ENCODE data around the gene USP53.

USP53 gene

GRCh38 chr4:119189638-119190037 lies 22.9 kb upstream of the USP53 start:
- DNase-seq (ENCODE audit: low read depth) = peak; percentile 49
- TF ChIP-seq, protein P1, sequence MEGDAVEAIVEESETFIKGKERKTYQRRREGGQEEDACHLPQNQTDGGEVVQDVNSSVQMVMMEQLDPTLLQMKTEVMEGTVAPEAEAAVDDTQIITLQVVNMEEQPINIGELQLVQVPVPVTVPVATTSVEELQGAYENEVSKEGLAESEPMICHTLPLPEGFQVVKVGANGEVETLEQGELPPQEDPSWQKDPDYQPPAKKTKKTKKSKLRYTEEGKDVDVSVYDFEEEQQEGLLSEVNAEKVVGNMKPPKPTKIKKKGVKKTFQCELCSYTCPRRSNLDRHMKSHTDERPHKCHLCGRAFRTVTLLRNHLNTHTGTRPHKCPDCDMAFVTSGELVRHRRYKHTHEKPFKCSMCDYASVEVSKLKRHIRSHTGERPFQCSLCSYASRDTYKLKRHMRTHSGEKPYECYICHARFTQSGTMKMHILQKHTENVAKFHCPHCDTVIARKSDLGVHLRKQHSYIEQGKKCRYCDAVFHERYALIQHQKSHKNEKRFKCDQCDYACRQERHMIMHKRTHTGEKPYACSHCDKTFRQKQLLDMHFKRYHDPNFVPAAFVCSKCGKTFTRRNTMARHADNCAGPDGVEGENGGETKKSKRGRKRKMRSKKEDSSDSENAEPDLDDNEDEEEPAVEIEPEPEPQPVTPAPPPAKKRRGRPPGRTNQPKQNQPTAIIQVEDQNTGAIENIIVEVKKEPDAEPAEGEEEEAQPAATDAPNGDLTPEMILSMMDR (IDR thresholded peaks at IDR 0.05; ENCODE audit: low read length, missing control alignments) = no peak
- no peak overlapping the region for H3K4me3 ChIP-seq (replicated peaks; ENCODE audit: low read depth, low read length)

GRCh38 chr4:119190354-119190753 lies 22.2 kb upstream of the USP53 start:
- no peak overlapping the region for H3K4me3 ChIP-seq (replicated peaks; ENCODE audit: low read depth, low read length)
- DNase-seq (ENCODE audit: low read depth) = no peak
- TF ChIP-seq, protein P1 (IDR thresholded peaks at IDR 0.05; ENCODE audit: low read length, missing control alignments) = no peak

- DNase-seq (ENCODE audit: low read depth) = no peak
- no peak overlapping the region for H3K4me3 ChIP-seq (replicated peaks; ENCODE audit: low read depth, low read length)
- TF ChIP-seq, protein P1 (IDR thresholded peaks at IDR 0.05; ENCODE audit: low read length, missing control alignments) = no peak
These were observed 21.0 kb upstream of the USP53 start for GRCh38 chr4:119191505-119191904.

DNA sequence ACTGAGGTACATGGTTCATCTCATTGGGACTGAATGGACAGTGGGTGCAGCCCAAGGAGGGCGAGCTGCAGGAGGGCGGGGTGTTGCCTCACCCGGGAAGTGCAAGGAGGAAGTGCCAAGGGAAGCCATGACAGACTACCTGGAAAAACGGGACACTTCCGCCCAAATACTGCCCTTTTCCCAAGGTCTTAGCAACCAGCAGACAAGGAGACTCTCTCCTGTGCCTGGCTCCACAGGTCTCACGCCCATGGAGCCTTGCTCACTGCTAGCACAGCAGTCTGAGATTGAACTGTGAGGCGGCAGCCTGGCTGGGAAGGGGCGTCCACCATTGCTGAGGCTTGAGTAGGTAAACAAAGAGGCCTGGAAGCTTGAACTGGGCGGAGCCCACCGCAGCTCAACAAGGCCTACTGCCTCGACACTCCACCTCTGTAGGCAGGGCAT lies 14.7 kb upstream of the USP53 start:
- TF ChIP-seq, protein P1 (IDR thresholded peaks at IDR 0.05; ENCODE audit: low read length, missing control alignments) = no peak
- DNase-seq (ENCODE audit: low read depth) = no peak
- H3K4me3 ChIP-seq (replicated peaks; ENCODE audit: low read depth, low read length) = no peak overlapping the region

- H3K4me3 ChIP-seq (replicated peaks; ENCODE audit: low read depth, low read length) = no peak overlapping the region
- no peak for DNase-seq (ENCODE audit: low read depth)
- TF ChIP-seq, protein P1 (IDR thresholded peaks at IDR 0.05; ENCODE audit: low read length, missing control alignments) = no peak
These were observed 7.6 kb upstream of the USP53 start for GRCh38 chr4:119204916-119205315.

DNA sequence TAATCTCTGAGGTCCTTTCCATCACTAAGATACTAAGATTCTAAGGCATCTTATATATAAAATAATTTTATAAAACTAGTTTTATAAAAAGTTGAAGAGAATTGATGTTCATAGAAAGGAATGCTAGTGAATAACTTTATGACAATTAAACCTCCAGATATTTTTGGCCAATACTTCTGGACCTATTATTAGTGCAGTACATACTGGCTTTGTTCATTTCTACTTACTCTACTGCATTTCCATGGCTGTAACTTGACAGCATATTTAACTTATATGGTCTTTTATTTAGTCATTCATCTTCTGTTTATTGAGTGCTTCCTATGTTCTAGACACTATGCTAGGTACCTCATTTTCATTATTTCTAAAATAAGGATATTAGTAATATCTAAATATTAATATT lies 6.8 kb upstream of the USP53 start:
- TF ChIP-seq, protein P1 (IDR thresholded peaks at IDR 0.05; ENCODE audit: low read length, missing control alignments) = no peak
- no peak overlapping the region for H3K4me3 ChIP-seq (replicated peaks; ENCODE audit: low read depth, low read length)
- DNase-seq (ENCODE audit: low read depth) = no peak

DNA sequence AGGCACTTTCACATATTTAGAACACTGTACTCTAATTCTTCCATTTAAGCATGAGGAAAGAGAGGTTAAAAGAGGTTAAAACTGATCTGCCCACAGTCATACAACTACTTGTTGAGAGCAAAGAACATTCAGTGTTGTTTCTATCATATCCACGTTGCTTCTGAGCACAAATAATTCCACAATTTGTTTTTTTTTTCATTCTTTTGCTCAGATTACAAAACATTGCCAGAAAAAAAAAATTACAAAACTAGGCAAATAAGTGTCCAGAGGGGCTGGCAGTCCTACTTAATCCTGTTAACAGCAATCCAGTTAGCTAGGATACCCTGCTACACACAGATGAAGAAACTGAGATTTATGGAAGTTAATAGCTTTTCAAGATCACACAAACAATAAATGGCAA lies 6.3 kb upstream of the USP53 start:
- DNase-seq (ENCODE audit: low read depth) = no peak
- no peak overlapping the region for H3K4me3 ChIP-seq (replicated peaks; ENCODE audit: low read depth, low read length)
- TF ChIP-seq, protein P1 (IDR thresholded peaks at IDR 0.05; ENCODE audit: low read length, missing control alignments) = no peak
